ENCODE measurements around the gene LZTS2.
A peak's percentile ranks its signal among the peaks of the same experiment; 100 is the strongest.
"Not testable (repeated sequence)": the region's sequence is repeated elsewhere in the genome, so short reads cannot be mapped to it uniquely, and the experiment has no call there.

The LZTS2 gene

GRCh38 chr10:101028446-101029337 is 29.1 kb downstream of the LZTS2 start:
- no peak overlapping the region for H3K27ac ChIP-seq

GRCh38 chr10:101029520-101030295 is 30.1 kb downstream of the LZTS2 start:
- Histone ChIP-seq H3K4me3 (no peak overlapping the region), H3K27ac (no peak overlapping the region)

More at GRCh38 chr10:101028446-101029337, 29.1 kb downstream of the LZTS2 start:
- H3K4me3 ChIP-seq: no peak overlapping the region

- H3K27ac ChIP-seq: peak overlapping the region in 16 of 21 experiments; percentile 88 to 100 (median 97)
Measured at GRCh38 chr10:101030496-101031127, 31.0 kb downstream of the LZTS2 start.

GRCh38 chr10:101031128-101031795 is 31.7 kb downstream of the LZTS2 start, which contains the start of the genes PDZD7 and SFXN3:
TSS of gene PDZD7 (minus strand) at chr10:101031129. CDS start at chr10:101030219, 910 bp downstream.
TSS of gene SFXN3 (plus strand) at chr10:101031234. CDS start at chr10:101034695, 3,461 bp downstream.
- H3K4me3 ChIP-seq: peak within 1 kb of the TSS; percentile 47 to 90 (median 70)
- H3K27ac ChIP-seq: peak within 1 kb of the TSS; percentile 70 to 100 (median 96)

More at GRCh38 chr10:101030496-101031127, 31.0 kb downstream of the LZTS2 start:
- H3K4me3 ChIP-seq: peak overlapping the region; percentile 47 to 90 (median 70)

- H3K4me3 ChIP-seq: peak overlapping the region; percentile 47 to 90 (median 70)
- peak overlapping the region; percentile 70 to 100 (median 96) for H3K27ac ChIP-seq
Measured at GRCh38 chr10:101031796-101032636, 32.4 kb downstream of the LZTS2 start.

- H3K4me3 ChIP-seq: peak overlapping the region; percentile 47 to 90 (median 70)
- H3K27ac ChIP-seq: peak overlapping the region; percentile 70 to 100 (median 96)
Measured at GRCh38 chr10:101032637-101033224, 33.1 kb downstream of the LZTS2 start.

- Histone ChIP-seq H3K4me3 (peak overlapping the region in 6 of 7 experiments; percentile 47 to 90 (median 70)), H3K27ac (peak overlapping the region in 18 of 21 experiments; percentile 88 to 100 (median 96))
Measured at GRCh38 chr10:101033276-101033675, 33.7 kb downstream of the LZTS2 start.

GRCh38 chr10:101034404-101034803 is 34.8 kb downstream of the LZTS2 start:
- not testable (repeated sequence) for H3K4me3 ChIP-seq, H3K27ac ChIP-seq

- Histone ChIP-seq H3K4me3 (no peak overlapping the region), H3K27ac (peak overlapping the region in 2 of 21 experiments; percentile 13 to 33)
Measured at GRCh38 chr10:101035314-101035713, 35.7 kb downstream of the LZTS2 start.

- Histone ChIP-seq H3K27ac (peak overlapping the region in 2 of 21 experiments; percentile 13 to 33), H3K4me3 (no peak overlapping the region)
Measured at GRCh38 chr10:101035916-101036702, 36.5 kb downstream of the LZTS2 start.

GRCh38 chr10:101036726-101037125 is 37.1 kb downstream of the LZTS2 start:
- H3K27ac ChIP-seq: no peak overlapping the region
- H3K4me3 ChIP-seq: no peak overlapping the region

GRCh38 chr10:101038484-101038883 is 38.9 kb downstream of the LZTS2 start:
- H3K27ac ChIP-seq: no peak overlapping the region
- H3K4me3 ChIP-seq: no peak overlapping the region

GRCh38 chr10:101040061-101040460 is 40.5 kb downstream of the LZTS2 start:
- Histone ChIP-seq H3K4me3 (no peak overlapping the region), H3K27ac (no peak overlapping the region)

GRCh38 chr10:101040851-101041250 is 41.2 kb downstream of the LZTS2 start:
- peak overlapping the region in 1 of 21 experiments; percentile 35 for H3K27ac ChIP-seq
- no peak overlapping the region for H3K4me3 ChIP-seq

GRCh38 chr10:101041252-101041761 is 41.7 kb downstream of the LZTS2 start:
- Histone ChIP-seq H3K27ac (peak overlapping the region in 1 of 21 experiments; percentile 79), H3K4me3 (no peak overlapping the region)

GRCh38 chr10:101042118-101042517 is 42.5 kb downstream of the LZTS2 start:
- H3K27ac ChIP-seq: peak overlapping the region in 18 of 21 experiments; percentile 65 to 93 (median 83)
- H3K4me3 ChIP-seq: peak overlapping the region in 6 of 7 experiments; percentile 28 to 55 (median 42)

Measured in skin epidermis (tissue), 12 donors.